HepG2 (cell line): Measurements from ENCODE around the gene TMEM41A. TPM values are rescaled to one million over a fixed set of nuclear protein-coding genes. Genes with fewer than 3 reads are reported as not detected.

Source experiments
- AKAP8 ChIP-seq: sonication (generic); formaldehyde crosslinking; IDR thresholded peaks from 2 replicates; pipeline ENCODE4 v1.5.1; 2020; ENCODE audit warnings: mild to moderate bottlenecking, missing genetic modification reagents
- FOXO1 ChIP-seq: sonication (generic); formaldehyde crosslinking; IDR thresholded peaks from 2 replicates; pipeline ENCODE4 v1.4.0; 2020; ENCODE audit warnings: missing genetic modification reagents
- KDM6A ChIP-seq: IDR thresholded peaks from 2 replicates; pipeline ENCODE4 v1.6.1; 2016; ENCODE audit warnings: low read depth
- MIXL1 ChIP-seq: IDR thresholded peaks from 2 replicates; pipeline ENCODE4 v1.6.1; 2016
- NR2F2 ChIP-seq: IDR thresholded peaks from 2 replicates; pipeline ENCODE4 v1.6.1; 2012; ENCODE audit warnings: low read depth, inconsistent platforms, borderline replicate concordance
- ONECUT2 ChIP-seq: sonication (generic); formaldehyde crosslinking; IDR thresholded peaks from 2 replicates; pipeline ENCODE4 v1.4.0; 2020; ENCODE audit warnings: missing genetic modification reagents
- PLRG1 ChIP-seq: fragments of 450-650 bp; conservative IDR thresholded peaks from 2 replicates; pipeline ENCODE4 v1.6.1; 2016
- PRDM15 ChIP-seq: sonication (generic); formaldehyde crosslinking; IDR thresholded peaks from 2 replicates; pipeline ENCODE4 v1.4.0; 2020; ENCODE audit warnings: missing genetic modification reagents
- THRA ChIP-seq: sonication (generic); formaldehyde crosslinking; IDR thresholded peaks from 2 replicates; pipeline ENCODE4 v1.4.0; 2020; ENCODE audit warnings: missing genetic modification reagents, borderline replicate concordance
- ZBTB38 ChIP-seq: sonication (generic); formaldehyde crosslinking; IDR thresholded peaks from 2 replicates; pipeline ENCODE4 v1.5.1; 2020; ENCODE audit warnings: mild to moderate bottlenecking, missing genetic modification reagents
- ZBTB42 ChIP-seq: sonication (generic); formaldehyde crosslinking; IDR thresholded peaks from 2 replicates; pipeline ENCODE4 v1.5.0; 2020; ENCODE audit warnings: mild to moderate bottlenecking, missing genetic modification reagents
- ZNF234 ChIP-seq: sonication (generic); formaldehyde crosslinking; conservative IDR thresholded peaks from 2 replicates; pipeline ENCODE4 v1.5.1; 2020; ENCODE audit warnings: mild to moderate bottlenecking, missing genetic modification reagents
- ZNF660 ChIP-seq: sonication (generic); formaldehyde crosslinking; IDR thresholded peaks from 2 replicates; pipeline ENCODE4 v1.5.1; 2020; ENCODE audit warnings: mild to moderate bottlenecking, low read depth, missing genetic modification reagents, borderline replicate concordance
- ZNF678 ChIP-seq: sonication (generic); formaldehyde crosslinking; IDR thresholded peaks from 2 replicates; pipeline ENCODE4 v1.4.0; 2020; ENCODE audit warnings: mild to moderate bottlenecking, missing genetic modification reagents
- polyA plus RNA-seq, 8 experiments: library from polyadenylated mRNA; depleted of rRNA in 3 of 8; stranded (reverse) in 7 of 8; unstranded in 1 of 8; fragments of >200 nt; fragmentation: Illumina TruSeq in 4 of 8; extraction: Trizol in 4 of 8; gene quantifications; 2 replicates each; pipeline versions ENCODE4 v1.2.1 to v1.2.3, GENCODE V29; 2011 to 2016; ENCODE audit warnings: low read depth in 4 of 8, missing spikeins in 1 of 8, mixed read lengths in 1 of 8; ENCODE audit not compliant: insufficient read depth in 1 of 8
- total RNA-seq, 5 experiments: library from RNA; depleted of rRNA; stranded (reverse); fragments of >200 nt; fragmentation: Illumina TruSeq; extraction: Trizol; gene quantifications; 2 replicates each; pipeline ENCODE4 v1.2.3, GENCODE V29; 2016; ENCODE audit warnings: low read depth in 1 of 5
- TF ChIP-seq, protein P1 (sequence below): sonication (generic); formaldehyde crosslinking; IDR thresholded peaks from 2 replicates; pipeline ENCODE4 v1.5.1; 2020; ENCODE audit warnings: missing genetic modification reagents, mild to moderate bottlenecking, borderline replicate concordance
- TF ChIP-seq, protein P2 (sequence below), 2 experiments: sonication (generic) in 1 of 2; formaldehyde crosslinking in 1 of 2; IDR thresholded peaks; 2 replicates each; pipeline versions ENCODE4 v1.4.0 to v1.6.1; 2016 to 2020; ENCODE audit warnings: borderline replicate concordance in 1 of 2, low read depth in 1 of 2, mild to moderate bottlenecking in 1 of 2, missing genetic modification reagents in 1 of 2

The TMEM41A gene
- total and polyA plus RNA-seq, 2 of the 13 experiments (the other 11 are each of a cell fraction or from before 2014, with no cell fraction given): 30.0 to 40.0 TPM

- TF ChIP-seq THRA (CRISPR knock-in tag): peak; percentile 69; the same call in 1 of the 2 replicates
- TF ChIP-seq ONECUT2 (CRISPR knock-in tag): no peak
- no peak for TF ChIP-seq PLRG1
- no peak for TF ChIP-seq PRDM15
- TF ChIP-seq MIXL1 (CRISPR knock-in tag): peak; percentile 71
- peak; percentile 23; the same call in 1 of the 2 replicates for TF ChIP-seq NR2F2
- no peak for TF ChIP-seq ZNF660 (CRISPR knock-in tag)
- TF ChIP-seq ZNF678: no peak
- peak; percentile 73; the same call in 1 of the 2 replicates for TF ChIP-seq ZNF234 (CRISPR knock-in tag)
- peak; percentile 86 for TF ChIP-seq FOXO1 (CRISPR knock-in tag)
- no peak for TF ChIP-seq ZBTB42 (CRISPR knock-in tag)
- 0 out of 2 replicates have a peak, but pooled peaks have one; percentile 9 for TF ChIP-seq KDM6A (CRISPR knock-in tag)
- TF ChIP-seq, protein P1, sequence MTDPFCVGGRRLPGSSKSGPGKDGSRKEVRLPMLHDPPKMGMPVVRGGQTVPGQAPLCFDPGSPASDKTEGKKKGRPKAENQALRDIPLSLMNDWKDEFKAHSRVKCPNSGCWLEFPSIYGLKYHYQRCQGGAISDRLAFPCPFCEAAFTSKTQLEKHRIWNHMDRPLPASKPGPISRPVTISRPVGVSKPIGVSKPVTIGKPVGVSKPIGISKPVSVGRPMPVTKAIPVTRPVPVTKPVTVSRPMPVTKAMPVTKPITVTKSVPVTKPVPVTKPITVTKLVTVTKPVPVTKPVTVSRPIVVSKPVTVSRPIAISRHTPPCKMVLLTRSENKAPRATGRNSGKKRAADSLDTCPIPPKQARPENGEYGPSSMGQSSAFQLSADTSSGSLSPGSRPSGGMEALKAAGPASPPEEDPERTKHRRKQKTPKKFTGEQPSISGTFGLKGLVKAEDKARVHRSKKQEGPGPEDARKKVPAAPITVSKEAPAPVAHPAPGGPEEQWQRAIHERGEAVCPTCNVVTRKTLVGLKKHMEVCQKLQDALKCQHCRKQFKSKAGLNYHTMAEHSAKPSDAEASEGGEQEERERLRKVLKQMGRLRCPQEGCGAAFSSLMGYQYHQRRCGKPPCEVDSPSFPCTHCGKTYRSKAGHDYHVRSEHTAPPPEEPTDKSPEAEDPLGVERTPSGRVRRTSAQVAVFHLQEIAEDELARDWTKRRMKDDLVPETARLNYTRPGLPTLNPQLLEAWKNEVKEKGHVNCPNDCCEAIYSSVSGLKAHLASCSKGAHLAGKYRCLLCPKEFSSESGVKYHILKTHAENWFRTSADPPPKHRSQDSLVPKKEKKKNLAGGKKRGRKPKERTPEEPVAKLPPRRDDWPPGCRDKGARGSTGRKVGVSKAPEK (CRISPR knock-in tag): peak; percentile 87; the same call in 1 of the 2 replicates
- TF ChIP-seq AKAP8 (CRISPR knock-in tag): peak; percentile 89
- TF ChIP-seq, protein P2, sequence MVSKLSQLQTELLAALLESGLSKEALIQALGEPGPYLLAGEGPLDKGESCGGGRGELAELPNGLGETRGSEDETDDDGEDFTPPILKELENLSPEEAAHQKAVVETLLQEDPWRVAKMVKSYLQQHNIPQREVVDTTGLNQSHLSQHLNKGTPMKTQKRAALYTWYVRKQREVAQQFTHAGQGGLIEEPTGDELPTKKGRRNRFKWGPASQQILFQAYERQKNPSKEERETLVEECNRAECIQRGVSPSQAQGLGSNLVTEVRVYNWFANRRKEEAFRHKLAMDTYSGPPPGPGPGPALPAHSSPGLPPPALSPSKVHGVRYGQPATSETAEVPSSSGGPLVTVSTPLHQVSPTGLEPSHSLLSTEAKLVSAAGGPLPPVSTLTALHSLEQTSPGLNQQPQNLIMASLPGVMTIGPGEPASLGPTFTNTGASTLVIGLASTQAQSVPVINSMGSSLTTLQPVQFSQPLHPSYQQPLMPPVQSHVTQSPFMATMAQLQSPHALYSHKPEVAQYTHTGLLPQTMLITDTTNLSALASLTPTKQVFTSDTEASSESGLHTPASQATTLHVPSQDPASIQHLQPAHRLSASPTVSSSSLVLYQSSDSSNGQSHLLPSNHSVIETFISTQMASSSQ (IDR thresholded peaks at IDR 0.05; ENCODE audit: low read depth): no peak
- TF ChIP-seq, protein P2 (CRISPR knock-in tag; IDR thresholded peaks at IDR 0.05; ENCODE audit: borderline replicate concordance): peak; percentile 72; the same call in 1 of the 2 replicates
- TF ChIP-seq ZBTB38 (CRISPR knock-in tag): peak; percentile 77; the same call in 1 of the 2 replicates
These were observed at the start of gene TMEM41A (continued) for GRCh38 chr3:185498503-185499396.
